GM23338 (cell line): Measurements from ENCODE around the gene LYPD4. TPM values are rescaled to one million over a fixed set of nuclear protein-coding genes. Genes with fewer than 3 reads are reported as not detected.

Experiments
- ATAC-seq: fragments of 200-7000 bp; cut with Tn5 transposase; 3 replicates; pipeline ENCODE4 v1.9.1; 2020
- DNase-seq: peaks from one replicate; pipeline ENCODE4 v3.0.0-alpha.2; 2015; ENCODE audit warnings: low spot score
- H2AFZ ChIP-seq: fragments of 200-600 bp; sonication (generic); 2 replicates; pipeline ENCODE4 v1.8.0; 2016; ENCODE audit warnings: antibody characterized with exemption, mild to moderate bottlenecking, moderate library complexity
- H3F3A ChIP-seq: fragments of 200-600 bp; sonication (generic); replicated peaks from 2 replicates; pipeline ENCODE4 v1.8.0; 2017; ENCODE audit warnings: antibody characterized with exemption, mixed run types, low read depth
- H3K27ac ChIP-seq: fragments of 200-600 bp; sonication (generic); 2 replicates; pipeline ENCODE4 v1.6.1; 2016; ENCODE audit warnings: low read depth
- H3K27me3 ChIP-seq: fragments of 200-600 bp; sonication (generic); 2 replicates; pipeline ENCODE4 v1.8.0; 2016; ENCODE audit warnings: mild to moderate bottlenecking, mixed run types, moderate library complexity; ENCODE audit not compliant: insufficient read depth
- H3K36me3 ChIP-seq: fragments of 200-600 bp; sonication (generic); 2 replicates; pipeline ENCODE4 v1.8.0; 2016; ENCODE audit warnings: mild to moderate bottlenecking; ENCODE audit not compliant: insufficient read depth
- H3K4me1 ChIP-seq: fragments of 200-600 bp; sonication (generic); 2 replicates; pipeline ENCODE4 v1.8.0; 2016; ENCODE audit warnings: mild to moderate bottlenecking, moderate library complexity; ENCODE audit not compliant: insufficient read depth
- H3K4me2 ChIP-seq: fragments of 200-600 bp; sonication (generic); 2 replicates; pipeline ENCODE4 v1.7.1; 2017; ENCODE audit warnings: mixed run types
- H3K4me3 ChIP-seq: fragments of 200-600 bp; sonication (generic); 2 replicates; pipeline ENCODE4 v1.6.1; 2016; ENCODE audit warnings: mixed run types
- H3K79me2 ChIP-seq: fragments of 200-600 bp; sonication (generic); replicated peaks from 2 replicates; pipeline ENCODE4 v1.8.0; 2017; ENCODE audit warnings: mild to moderate bottlenecking; ENCODE audit not compliant: insufficient read depth
- H3K9me2 ChIP-seq: fragments of 200-600 bp; sonication (generic); 2 replicates; pipeline ENCODE4 v1.8.0; 2017; ENCODE audit not compliant: insufficient read depth
- H4K20me1 ChIP-seq: fragments of 200-600 bp; sonication (generic); replicated peaks from 2 replicates; pipeline ENCODE4 v1.8.0; 2017; ENCODE audit warnings: mild to moderate bottlenecking; ENCODE audit not compliant: insufficient read depth
- H3K27ac Mint-ChIP-seq: 2 replicates; pipeline ENCODE4 v1.8.0; 2020; ENCODE audit warnings: inconsistent platforms, mild to moderate bottlenecking, moderate library complexity, mixed read lengths
- H3K27me3 Mint-ChIP-seq: 3 replicates; pipeline ENCODE4 v1.8.0; 2022; ENCODE audit warnings: low read depth, mild to moderate bottlenecking, moderate library complexity, mixed read lengths, inconsistent platforms; ENCODE audit not compliant: insufficient read depth, poor library complexity
- H3K36me3 Mint-ChIP-seq: 3 replicates; pipeline ENCODE4 v1.8.0; 2021; ENCODE audit warnings: low read depth, mild to moderate bottlenecking, inconsistent platforms, moderate library complexity, mixed read lengths
- H3K4me1 Mint-ChIP-seq: 3 replicates; pipeline ENCODE4 v1.8.0; 2020; ENCODE audit warnings: mild to moderate bottlenecking, inconsistent platforms, mixed read lengths
- H3K4me3 Mint-ChIP-seq: 3 replicates; pipeline ENCODE4 v1.8.0; 2021; ENCODE audit warnings: moderate library complexity, mild to moderate bottlenecking, inconsistent platforms, mixed read lengths
- H3K9me3 Mint-ChIP-seq: 3 replicates; pipeline ENCODE4 v1.8.0; 2020; ENCODE audit warnings: moderate library complexity, mild to moderate bottlenecking, inconsistent platforms, mixed read lengths
- CREB1 ChIP-seq: fragments of 250-450 bp; sonication (Bioruptor Pico); IDR thresholded peaks from 2 replicates; pipeline ENCODE4 v1.5.0; 2020; ENCODE audit warnings: low read depth, mild to moderate bottlenecking, moderate library complexity
- EZH2 ChIP-seq: fragments of 200-600 bp; sonication (generic); IDR thresholded peaks from one replicate; pipeline ENCODE4 v1.8.0; 2017; ENCODE audit warnings: antibody characterized with exemption, mild to moderate bottlenecking, low read depth; ENCODE audit not compliant: unreplicated experiment
- EZH2phosphoT487 ChIP-seq: fragments of 200-600 bp; sonication (generic); IDR thresholded peaks from one replicate; pipeline ENCODE4 v1.8.1; 2018; ENCODE audit warnings: antibody characterized with exemption; ENCODE audit not compliant: unreplicated experiment
- JUNB ChIP-seq: IDR thresholded peaks from one replicate; pipeline ENCODE4 v1.6.1; 2016; ENCODE audit warnings: antibody characterized with exemption; ENCODE audit not compliant: unreplicated experiment
- NANOG ChIP-seq: IDR thresholded peaks from 2 replicates; pipeline ENCODE4 v1.6.1; 2016; ENCODE audit warnings: antibody characterized with exemption, borderline replicate concordance
- POLR2AphosphoS5 ChIP-seq: IDR thresholded peaks from 2 replicates; pipeline ENCODE4 v1.6.1; 2016; ENCODE audit warnings: antibody characterized with exemption, low read depth
- STAT1 ChIP-seq: IDR thresholded peaks from one replicate; pipeline ENCODE4 v1.6.1; 2016; ENCODE audit warnings: antibody characterized with exemption; ENCODE audit not compliant: unreplicated experiment
- ZNF114 ChIP-seq: fragments of 250-450 bp; sonication (Bioruptor Pico); IDR thresholded peaks from 2 replicates; pipeline ENCODE4 v1.5.0; 2020; ENCODE audit warnings: mild to moderate bottlenecking, moderate library complexity
- ZNF331 ChIP-seq: fragments of 250-450 bp; sonication (Bioruptor Pico); IDR thresholded peaks from 2 replicates; pipeline ENCODE4 v1.5.0; 2020; ENCODE audit warnings: low read depth, mild to moderate bottlenecking, moderate library complexity
- polyA plus RNA-seq: library from polyadenylated mRNA; unstranded; fragments of >200 nt; fragmentation: Nextera tagmentation; extraction: Ambion mirVana; gene quantifications from 2 replicates; pipeline ENCODE4 v1.2.1, GENCODE V29; 2016
- total RNA-seq: library from RNA; depleted of rRNA; stranded (reverse); fragments of >200 nt; shearing (Covaris generic); gene quantifications from 2 replicates; pipeline ENCODE4 v1.2.3, GENCODE V29; 2014
- TF ChIP-seq, protein P1 (sequence below): fragments of 250-450 bp; sonication (Bioruptor Pico); IDR thresholded peaks from 2 replicates; pipeline ENCODE4 v1.5.0; 2020; ENCODE audit warnings: mild to moderate bottlenecking, moderate library complexity
- TF ChIP-seq, protein P2 (sequence below): IDR thresholded peaks from one replicate; pipeline ENCODE4 v1.6.1; 2018; ENCODE audit warnings: antibody characterized with exemption; ENCODE audit not compliant: unreplicated experiment
- TF ChIP-seq, protein P3 (sequence below): IDR thresholded peaks from 2 replicates; pipeline ENCODE4 v1.6.1; 2016; ENCODE audit warnings: antibody characterized with exemption
- TF ChIP-seq, protein P4 (sequence below), 2 experiments: fragments of 200-600 bp in 1 of 2; sonication (generic) in 1 of 2; conservative IDR thresholded peaks; 2 replicates each; pipeline versions ENCODE4 v1.5.1 to v1.6.1; 2016 to 2017; ENCODE audit warnings: antibody characterized with exemption in 2 of 2, low read depth in 2 of 2, mild to moderate bottlenecking in 2 of 2, moderate library complexity in 1 of 2

Gene LYPD4
- total and polyA plus RNA-seq, 2 experiments from 2014 or later: not detected

DNA sequence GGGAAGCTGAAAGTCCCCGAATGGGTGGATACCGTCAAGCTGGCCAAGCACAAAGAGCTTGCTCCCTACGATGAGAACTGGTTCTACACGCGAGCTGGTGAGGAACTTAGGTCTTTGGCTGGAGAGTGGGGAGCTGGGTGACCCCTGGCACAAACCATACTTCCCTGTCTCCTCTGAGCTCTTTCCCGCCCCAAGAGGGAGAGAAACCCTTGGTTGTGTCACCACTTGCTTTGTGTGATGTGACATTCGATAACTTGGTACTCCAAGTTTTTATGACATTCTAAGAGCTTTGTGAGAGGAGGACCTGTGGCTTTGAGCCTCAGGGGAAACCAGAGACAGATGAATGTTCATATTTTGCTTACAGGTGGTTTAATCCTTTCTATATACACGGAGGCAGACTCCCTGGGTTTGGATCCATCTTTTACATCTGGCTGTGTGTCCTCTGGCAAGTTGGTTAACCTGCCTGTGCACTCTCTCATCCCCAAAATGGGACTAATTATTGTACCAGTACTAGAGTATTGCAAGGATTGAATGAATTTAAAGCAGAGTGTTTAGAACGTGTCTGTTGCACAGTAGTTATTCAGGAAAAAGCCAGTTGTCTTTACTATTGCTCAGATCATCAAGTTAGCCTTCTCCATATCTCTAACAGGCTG, 16.8 kb upstream of the LYPD4 start:
- no peak overlapping the region for H2AFZ ChIP-seq
- peaks cover 52% of the 10 kb centered on the region for H3F3A ChIP-seq
- Mint-ChIP-seq H3K27me3 (peaks cover 29% of the 10 kb centered on the region), H3K27ac (peak overlapping the region; percentile 99), H3K4me3 (peak overlapping the region; percentile 85), H3K9me3 (peaks cover 3% of the 10 kb centered on the region; the same call in 1 of the 3 replicates), H3K36me3 (peaks cover 59% of the 10 kb centered on the region), H3K4me1 (peaks cover 42% of the 10 kb centered on the region)
- peak overlapping the region; percentile 98 for H3K27ac ChIP-seq
- no peak for TF ChIP-seq EZH2
- TF ChIP-seq CREB1 (CRISPR knock-in tag): no peak
- TF ChIP-seq, protein P1, sequence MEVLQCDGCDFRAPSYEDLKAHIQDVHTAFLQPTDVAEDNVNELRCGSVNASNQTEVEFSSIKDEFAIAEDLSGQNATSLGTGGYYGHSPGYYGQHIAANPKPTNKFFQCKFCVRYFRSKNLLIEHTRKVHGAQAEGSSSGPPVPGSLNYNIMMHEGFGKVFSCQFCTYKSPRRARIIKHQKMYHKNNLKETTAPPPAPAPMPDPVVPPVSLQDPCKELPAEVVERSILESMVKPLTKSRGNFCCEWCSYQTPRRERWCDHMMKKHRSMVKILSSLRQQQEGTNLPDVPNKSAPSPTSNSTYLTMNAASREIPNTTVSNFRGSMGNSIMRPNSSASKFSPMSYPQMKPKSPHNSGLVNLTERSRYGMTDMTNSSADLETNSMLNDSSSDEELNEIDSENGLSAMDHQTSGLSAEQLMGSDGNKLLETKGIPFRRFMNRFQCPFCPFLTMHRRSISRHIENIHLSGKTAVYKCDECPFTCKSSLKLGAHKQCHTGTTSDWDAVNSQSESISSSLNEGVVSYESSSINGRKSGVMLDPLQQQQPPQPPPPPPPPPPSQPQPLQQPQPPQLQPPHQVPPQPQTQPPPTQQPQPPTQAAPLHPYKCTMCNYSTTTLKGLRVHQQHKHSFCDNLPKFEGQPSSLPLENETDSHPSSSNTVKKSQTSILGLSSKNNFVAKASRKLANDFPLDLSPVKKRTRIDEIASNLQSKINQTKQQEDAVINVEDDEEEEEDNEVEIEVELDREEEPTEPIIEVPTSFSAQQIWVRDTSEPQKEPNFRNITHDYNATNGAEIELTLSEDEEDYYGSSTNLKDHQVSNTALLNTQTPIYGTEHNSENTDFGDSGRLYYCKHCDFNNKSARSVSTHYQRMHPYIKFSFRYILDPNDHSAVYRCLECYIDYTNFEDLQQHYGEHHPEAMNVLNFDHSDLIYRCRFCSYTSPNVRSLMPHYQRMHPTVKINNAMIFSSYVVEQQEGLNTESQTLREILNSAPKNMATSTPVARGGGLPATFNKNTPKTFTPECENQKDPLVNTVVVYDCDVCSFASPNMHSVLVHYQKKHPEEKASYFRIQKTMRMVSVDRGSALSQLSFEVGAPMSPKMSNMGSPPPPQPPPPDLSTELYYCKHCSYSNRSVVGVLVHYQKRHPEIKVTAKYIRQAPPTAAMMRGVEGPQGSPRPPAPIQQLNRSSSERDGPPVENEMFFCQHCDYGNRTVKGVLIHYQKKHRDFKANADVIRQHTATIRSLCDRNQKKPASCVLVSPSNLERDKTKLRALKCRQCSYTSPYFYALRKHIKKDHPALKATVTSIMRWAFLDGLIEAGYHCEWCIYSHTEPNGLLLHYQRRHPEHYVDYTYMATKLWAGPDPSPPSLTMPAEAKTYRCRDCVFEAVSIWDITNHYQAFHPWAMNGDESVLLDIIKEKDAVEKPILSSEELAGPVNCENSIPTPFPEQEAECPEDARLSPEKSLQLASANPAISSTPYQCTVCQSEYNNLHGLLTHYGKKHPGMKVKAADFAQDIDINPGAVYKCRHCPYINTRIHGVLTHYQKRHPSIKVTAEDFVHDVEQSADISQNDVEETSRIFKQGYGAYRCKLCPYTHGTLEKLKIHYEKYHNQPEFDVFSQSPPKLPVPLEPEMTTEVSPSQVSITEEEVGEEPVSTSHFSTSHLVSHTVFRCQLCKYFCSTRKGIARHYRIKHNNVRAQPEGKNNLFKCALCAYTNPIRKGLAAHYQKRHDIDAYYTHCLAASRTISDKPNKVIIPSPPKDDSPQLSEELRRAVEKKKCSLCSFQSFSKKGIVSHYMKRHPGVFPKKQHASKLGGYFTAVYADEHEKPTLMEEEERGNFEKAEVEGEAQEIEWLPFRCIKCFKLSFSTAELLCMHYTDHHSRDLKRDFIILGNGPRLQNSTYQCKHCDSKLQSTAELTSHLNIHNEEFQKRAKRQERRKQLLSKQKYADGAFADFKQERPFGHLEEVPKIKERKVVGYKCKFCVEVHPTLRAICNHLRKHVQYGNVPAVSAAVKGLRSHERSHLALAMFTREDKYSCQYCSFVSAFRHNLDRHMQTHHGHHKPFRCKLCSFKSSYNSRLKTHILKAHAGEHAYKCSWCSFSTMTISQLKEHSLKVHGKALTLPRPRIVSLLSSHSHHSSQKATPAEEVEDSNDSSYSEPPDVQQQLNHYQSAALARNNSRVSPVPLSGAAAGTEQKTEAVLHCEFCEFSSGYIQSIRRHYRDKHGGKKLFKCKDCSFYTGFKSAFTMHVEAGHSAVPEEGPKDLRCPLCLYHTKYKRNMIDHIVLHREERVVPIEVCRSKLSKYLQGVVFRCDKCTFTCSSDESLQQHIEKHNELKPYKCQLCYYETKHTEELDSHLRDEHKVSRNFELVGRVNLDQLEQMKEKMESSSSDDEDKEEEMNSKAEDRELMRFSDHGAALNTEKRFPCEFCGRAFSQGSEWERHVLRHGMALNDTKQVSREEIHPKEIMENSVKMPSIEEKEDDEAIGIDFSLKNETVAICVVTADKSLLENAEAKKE (CRISPR knock-in tag): no peak
- no peak for TF ChIP-seq JUNB
- TF ChIP-seq ZNF114 (CRISPR knock-in tag): no peak
- no peak for TF ChIP-seq POLR2AphosphoS5
- TF ChIP-seq, protein P2, sequence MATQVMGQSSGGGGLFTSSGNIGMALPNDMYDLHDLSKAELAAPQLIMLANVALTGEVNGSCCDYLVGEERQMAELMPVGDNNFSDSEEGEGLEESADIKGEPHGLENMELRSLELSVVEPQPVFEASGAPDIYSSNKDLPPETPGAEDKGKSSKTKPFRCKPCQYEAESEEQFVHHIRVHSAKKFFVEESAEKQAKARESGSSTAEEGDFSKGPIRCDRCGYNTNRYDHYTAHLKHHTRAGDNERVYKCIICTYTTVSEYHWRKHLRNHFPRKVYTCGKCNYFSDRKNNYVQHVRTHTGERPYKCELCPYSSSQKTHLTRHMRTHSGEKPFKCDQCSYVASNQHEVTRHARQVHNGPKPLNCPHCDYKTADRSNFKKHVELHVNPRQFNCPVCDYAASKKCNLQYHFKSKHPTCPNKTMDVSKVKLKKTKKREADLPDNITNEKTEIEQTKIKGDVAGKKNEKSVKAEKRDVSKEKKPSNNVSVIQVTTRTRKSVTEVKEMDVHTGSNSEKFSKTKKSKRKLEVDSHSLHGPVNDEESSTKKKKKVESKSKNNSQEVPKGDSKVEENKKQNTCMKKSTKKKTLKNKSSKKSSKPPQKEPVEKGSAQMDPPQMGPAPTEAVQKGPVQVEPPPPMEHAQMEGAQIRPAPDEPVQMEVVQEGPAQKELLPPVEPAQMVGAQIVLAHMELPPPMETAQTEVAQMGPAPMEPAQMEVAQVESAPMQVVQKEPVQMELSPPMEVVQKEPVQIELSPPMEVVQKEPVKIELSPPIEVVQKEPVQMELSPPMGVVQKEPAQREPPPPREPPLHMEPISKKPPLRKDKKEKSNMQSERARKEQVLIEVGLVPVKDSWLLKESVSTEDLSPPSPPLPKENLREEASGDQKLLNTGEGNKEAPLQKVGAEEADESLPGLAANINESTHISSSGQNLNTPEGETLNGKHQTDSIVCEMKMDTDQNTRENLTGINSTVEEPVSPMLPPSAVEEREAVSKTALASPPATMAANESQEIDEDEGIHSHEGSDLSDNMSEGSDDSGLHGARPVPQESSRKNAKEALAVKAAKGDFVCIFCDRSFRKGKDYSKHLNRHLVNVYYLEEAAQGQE: no peak
- TF ChIP-seq, protein P3, sequence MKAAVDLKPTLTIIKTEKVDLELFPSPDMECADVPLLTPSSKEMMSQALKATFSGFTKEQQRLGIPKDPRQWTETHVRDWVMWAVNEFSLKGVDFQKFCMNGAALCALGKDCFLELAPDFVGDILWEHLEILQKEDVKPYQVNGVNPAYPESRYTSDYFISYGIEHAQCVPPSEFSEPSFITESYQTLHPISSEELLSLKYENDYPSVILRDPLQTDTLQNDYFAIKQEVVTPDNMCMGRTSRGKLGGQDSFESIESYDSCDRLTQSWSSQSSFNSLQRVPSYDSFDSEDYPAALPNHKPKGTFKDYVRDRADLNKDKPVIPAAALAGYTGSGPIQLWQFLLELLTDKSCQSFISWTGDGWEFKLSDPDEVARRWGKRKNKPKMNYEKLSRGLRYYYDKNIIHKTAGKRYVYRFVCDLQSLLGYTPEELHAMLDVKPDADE: no peak
- TF ChIP-seq EZH2phosphoT487: no peak
- TF ChIP-seq STAT1: no peak
- TF ChIP-seq, protein P4, sequence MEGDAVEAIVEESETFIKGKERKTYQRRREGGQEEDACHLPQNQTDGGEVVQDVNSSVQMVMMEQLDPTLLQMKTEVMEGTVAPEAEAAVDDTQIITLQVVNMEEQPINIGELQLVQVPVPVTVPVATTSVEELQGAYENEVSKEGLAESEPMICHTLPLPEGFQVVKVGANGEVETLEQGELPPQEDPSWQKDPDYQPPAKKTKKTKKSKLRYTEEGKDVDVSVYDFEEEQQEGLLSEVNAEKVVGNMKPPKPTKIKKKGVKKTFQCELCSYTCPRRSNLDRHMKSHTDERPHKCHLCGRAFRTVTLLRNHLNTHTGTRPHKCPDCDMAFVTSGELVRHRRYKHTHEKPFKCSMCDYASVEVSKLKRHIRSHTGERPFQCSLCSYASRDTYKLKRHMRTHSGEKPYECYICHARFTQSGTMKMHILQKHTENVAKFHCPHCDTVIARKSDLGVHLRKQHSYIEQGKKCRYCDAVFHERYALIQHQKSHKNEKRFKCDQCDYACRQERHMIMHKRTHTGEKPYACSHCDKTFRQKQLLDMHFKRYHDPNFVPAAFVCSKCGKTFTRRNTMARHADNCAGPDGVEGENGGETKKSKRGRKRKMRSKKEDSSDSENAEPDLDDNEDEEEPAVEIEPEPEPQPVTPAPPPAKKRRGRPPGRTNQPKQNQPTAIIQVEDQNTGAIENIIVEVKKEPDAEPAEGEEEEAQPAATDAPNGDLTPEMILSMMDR (conservative IDR thresholded peaks at IDR 0.05; ENCODE audit: low read depth in 2 of 2): no peak
- TF ChIP-seq NANOG: no peak
- TF ChIP-seq ZNF331 (CRISPR knock-in tag): no peak
- peaks cover 41% of the 10 kb centered on the region for H3K4me1 ChIP-seq
- no peak for DNase-seq
- peaks cover 60% of the 10 kb centered on the region for H3K79me2 ChIP-seq
- ATAC-seq: no peak
- H3K9me2 ChIP-seq: no peaks in the 10 kb centered on the region
- no peaks in the 10 kb centered on the region for H3K27me3 ChIP-seq
- H3K4me3 ChIP-seq: peak overlapping the region; percentile 69
- peak overlapping the region; percentile 99 for H3K4me2 ChIP-seq
- H3K36me3 ChIP-seq: peaks cover 52% of the 10 kb centered on the region
- peaks cover 47% of the 10 kb centered on the region for H4K20me1 ChIP-seq
